Adipocyte (in vitro differentiated cells): ENCODE data around the gene RGS6.

Experiments
- DNase-seq: peaks from one replicate; pipeline ENCODE4 v3.0.0-alpha.2; 2015; ENCODE audit warnings: low read depth
- H3K27me3 ChIP-seq: replicated peaks from 2 replicates; pipeline ENCODE4 v1.7.0; 2013; ENCODE audit warnings: mild to moderate bottlenecking, low read length, moderate library complexity; ENCODE audit not compliant: control insufficient read depth, insufficient read depth
- H3K36me3 ChIP-seq: 2 replicates; pipeline ENCODE4 v1.7.0; 2013; ENCODE audit warnings: low read length, mild to moderate bottlenecking, moderate library complexity; ENCODE audit not compliant: control insufficient read depth, insufficient read depth, severe bottlenecking
- H3K4me1 ChIP-seq: 2 replicates; pipeline ENCODE4 v1.7.0; 2013; ENCODE audit warnings: mild to moderate bottlenecking, low read length, moderate library complexity; ENCODE audit not compliant: control insufficient read depth, insufficient read depth
- H3K4me3 ChIP-seq: 2 replicates; pipeline ENCODE4 v1.7.0; 2013; ENCODE audit warnings: mild to moderate bottlenecking, low read length, moderate library complexity
- H3K9ac ChIP-seq: 2 replicates; pipeline ENCODE4 v1.7.0; 2013; ENCODE audit warnings: mild to moderate bottlenecking, low read length, moderate library complexity
- H3K9me3 ChIP-seq: 2 replicates; pipeline ENCODE4 v1.7.0; 2013; ENCODE audit warnings: mild to moderate bottlenecking, low read length, moderate library complexity; ENCODE audit not compliant: control insufficient read depth

Gene RGS6

DNA sequence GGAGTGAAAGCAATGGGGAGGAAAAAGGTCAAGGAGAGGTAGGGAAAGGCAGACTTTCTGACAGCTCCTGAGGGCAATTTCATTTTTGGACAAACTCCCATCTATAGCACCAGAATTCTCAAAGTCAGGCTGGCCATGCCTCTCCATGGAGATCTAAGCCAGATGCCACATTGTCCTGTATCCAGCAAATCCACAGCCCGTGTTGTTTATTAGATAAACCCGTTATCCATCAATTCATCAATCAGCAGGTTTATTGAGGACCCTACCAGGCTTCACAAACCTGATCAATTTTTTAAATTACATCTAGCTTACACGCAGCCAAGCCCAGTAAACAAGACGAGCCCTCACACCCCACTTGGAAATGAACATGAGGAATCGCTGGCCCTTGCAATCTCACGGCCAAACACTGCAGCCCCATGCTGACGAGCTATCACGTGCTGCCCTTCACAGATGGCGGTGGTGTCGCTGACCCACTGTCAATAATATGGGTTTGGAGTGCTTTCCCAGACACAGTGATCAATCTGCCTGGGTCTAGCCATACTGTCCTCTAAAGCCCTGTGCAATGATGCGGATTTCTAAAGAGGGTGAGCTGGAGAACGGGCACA lies 628.8 kb downstream of the RGS6 start:
- peaks cover 18% of the 10 kb centered on the region for H3K4me1 ChIP-seq
- no peaks in the 10 kb centered on the region for H3K36me3 ChIP-seq
- H3K9me3 ChIP-seq: no peaks in the 10 kb centered on the region
- H3K4me3 ChIP-seq: no peak overlapping the region
- no peak overlapping the region for H3K9ac ChIP-seq
- no peaks in the 10 kb centered on the region for H3K27me3 ChIP-seq
- no peak for DNase-seq

DNA sequence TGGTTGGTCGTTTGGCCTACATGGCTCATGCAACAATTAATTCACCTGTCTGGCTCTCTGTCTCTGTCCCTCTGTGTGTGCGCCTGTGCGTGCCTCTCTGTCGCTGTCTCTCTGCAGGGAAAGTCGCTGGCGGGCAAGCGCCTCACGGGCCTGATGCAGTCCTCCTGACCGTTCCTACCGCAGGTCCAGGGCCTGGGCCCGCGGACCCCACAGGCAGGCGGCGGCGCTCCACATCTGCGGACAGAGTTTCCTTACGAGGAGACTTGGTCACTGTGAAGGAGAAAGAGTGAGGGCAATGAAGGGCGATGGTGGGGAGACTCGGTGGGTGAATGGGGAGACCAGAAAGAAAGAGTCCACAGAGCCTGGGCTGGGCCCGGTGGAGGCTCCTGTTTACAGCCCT lies 630.1 kb downstream of the RGS6 start:
- H3K9ac ChIP-seq: no peak overlapping the region
- no peaks in the 10 kb centered on the region for H3K27me3 ChIP-seq
- H3K4me1 ChIP-seq: peaks cover 18% of the 10 kb centered on the region
- H3K9me3 ChIP-seq: no peaks in the 10 kb centered on the region
- no peak for DNase-seq
- H3K36me3 ChIP-seq: no peaks in the 10 kb centered on the region
- H3K4me3 ChIP-seq: no peak overlapping the region

DNA sequence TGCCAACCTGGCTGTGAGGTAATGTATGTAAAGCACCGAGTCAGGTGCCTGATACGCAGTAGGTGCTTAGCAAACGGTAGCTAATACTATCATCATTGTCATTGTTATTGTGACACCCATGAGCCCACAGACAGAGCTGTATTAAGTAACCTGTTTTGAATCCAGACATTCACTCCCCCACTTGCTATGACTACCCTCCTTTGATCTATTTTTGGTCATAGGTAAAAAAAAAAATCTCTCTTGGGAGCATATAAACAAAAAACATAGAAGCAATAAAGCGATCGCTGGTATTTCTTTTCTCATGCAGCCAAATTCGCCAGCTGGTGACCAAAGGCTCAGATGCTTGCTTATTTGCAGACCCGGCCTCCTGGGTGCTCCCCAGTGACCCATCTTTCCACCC lies 631.4 kb downstream of the RGS6 start:
- no peak for DNase-seq
- H3K4me3 ChIP-seq: no peak overlapping the region
- no peaks in the 10 kb centered on the region for H3K9me3 ChIP-seq
- no peaks in the 10 kb centered on the region for H3K36me3 ChIP-seq
- H3K27me3 ChIP-seq: no peaks in the 10 kb centered on the region
- H3K4me1 ChIP-seq: peaks cover 10% of the 10 kb centered on the region
- no peak overlapping the region for H3K9ac ChIP-seq

DNA sequence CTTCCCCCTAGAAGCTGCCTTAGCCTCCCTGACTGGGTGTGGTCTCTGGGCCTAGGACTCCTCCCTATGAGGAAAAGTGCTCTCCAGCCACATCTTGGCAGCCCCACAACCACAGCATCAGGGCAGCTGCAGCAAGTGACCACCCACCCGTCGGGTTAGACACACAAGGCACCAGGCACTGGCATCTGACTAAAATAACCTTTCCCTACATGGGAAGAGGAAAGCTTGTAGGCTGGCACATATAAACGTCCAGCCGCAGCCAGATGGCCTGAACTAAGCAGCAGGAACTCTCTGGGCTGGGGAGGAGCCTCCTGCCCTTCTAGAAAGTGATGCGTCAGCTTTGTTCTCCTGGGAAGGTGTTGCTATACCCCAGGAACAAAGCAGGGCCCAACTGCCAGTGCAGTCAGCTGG lies 632.9 kb downstream of the RGS6 start:
- Histone ChIP-seq H3K36me3 (no peaks in the 10 kb centered on the region), H3K4me1 (no peaks in the 10 kb centered on the region), H3K9me3 (no peaks in the 10 kb centered on the region)

DNA sequence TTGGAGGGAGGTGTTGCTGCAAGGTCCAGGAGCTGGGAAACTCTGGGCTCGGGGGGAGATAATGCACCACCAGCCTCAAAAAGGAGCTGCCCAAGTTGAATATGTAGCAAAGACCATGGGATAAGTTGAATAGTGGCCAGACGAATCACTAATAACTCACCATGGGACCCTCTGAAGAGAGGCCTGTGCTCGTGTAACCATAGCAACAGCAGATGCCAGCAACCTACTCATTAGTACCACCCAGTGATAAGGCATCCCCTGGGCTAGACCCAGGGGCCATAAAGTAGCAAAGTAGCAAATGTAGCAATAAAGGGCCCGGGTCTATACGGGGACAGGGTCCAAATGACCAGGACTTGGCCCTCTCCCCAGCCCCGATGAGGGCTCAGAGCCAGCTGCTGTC lies 633.7 kb downstream of the RGS6 start:
- H3K36me3 ChIP-seq: no peaks in the 10 kb centered on the region
- no peaks in the 10 kb centered on the region for H3K4me1 ChIP-seq
- DNase-seq: no peak
- H3K27me3 ChIP-seq: no peaks in the 10 kb centered on the region
- H3K4me3 ChIP-seq: no peak overlapping the region
- no peaks in the 10 kb centered on the region for H3K9me3 ChIP-seq
- no peak overlapping the region for H3K9ac ChIP-seq

More for the DNA sequence above, 632.9 kb downstream of the RGS6 start:
- no peak for DNase-seq
- H3K4me3 ChIP-seq: no peak overlapping the region
- no peaks in the 10 kb centered on the region for H3K27me3 ChIP-seq
- no peak overlapping the region for H3K9ac ChIP-seq

DNA sequence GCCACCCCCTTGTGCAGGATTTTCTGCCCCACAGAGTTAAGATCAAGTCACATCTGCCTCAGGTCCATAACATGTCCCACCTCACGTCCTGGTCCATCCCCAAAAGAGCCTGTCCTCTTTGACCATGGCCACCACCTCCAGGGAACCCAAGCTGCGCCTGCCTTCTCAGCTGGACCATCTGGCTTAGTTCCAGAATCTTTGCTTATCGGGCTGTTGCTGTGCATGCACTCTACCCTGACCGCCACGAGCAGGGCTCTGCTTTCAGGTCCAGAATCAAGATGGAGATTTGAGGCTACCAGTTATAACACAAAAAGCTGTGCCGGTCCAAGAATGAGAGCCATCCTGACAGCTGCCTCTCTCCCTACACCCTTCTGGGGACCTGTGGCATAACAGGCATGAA lies 635.0 kb downstream of the RGS6 start:
- Histone ChIP-seq H3K4me1 (no peaks in the 10 kb centered on the region), H3K9me3 (no peaks in the 10 kb centered on the region), H3K4me3 (no peak overlapping the region), H3K36me3 (no peaks in the 10 kb centered on the region), H3K27me3 (no peaks in the 10 kb centered on the region), H3K9ac (no peak overlapping the region)
- no peak for DNase-seq

DNA sequence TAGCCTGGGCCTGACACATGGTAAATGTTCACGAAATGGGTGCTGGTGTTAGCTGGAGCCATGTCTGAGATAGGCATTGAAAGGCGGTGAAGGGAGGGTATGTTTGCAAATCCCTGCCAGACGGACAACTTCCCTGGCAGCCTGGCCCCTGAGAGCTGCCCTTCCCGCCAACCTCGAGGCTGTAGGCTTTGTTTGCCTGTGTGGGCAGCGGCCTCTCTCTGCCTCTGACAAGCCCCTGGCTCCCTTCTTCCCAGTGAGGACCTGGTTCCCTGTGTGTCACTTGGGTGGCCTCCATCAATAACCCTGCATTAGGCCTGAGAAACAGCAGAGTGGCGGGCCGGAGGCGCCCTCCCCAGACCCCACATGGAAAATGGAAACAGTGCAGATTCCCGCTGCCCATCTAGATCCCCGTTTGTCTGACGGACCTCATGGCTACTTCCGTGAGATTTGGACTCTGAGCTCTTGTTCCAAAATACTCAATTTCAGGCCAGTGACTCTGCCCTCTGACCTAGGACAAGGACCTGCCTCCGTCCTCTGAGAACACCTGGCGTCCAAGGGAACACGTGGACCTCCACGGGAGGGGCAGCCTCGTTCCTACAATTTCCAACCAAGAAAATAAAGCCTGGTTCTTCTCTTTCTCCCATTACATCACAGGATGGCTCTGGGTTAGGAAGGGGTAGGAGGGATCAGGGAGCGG lies 636.2 kb downstream of the RGS6 start:
- H3K4me3 ChIP-seq: no peak overlapping the region
- H3K36me3 ChIP-seq: no peaks in the 10 kb centered on the region
- no peak for DNase-seq
- H3K27me3 ChIP-seq: no peaks in the 10 kb centered on the region
- H3K4me1 ChIP-seq: no peaks in the 10 kb centered on the region
- H3K9ac ChIP-seq: no peak overlapping the region
- no peaks in the 10 kb centered on the region for H3K9me3 ChIP-seq

DNA sequence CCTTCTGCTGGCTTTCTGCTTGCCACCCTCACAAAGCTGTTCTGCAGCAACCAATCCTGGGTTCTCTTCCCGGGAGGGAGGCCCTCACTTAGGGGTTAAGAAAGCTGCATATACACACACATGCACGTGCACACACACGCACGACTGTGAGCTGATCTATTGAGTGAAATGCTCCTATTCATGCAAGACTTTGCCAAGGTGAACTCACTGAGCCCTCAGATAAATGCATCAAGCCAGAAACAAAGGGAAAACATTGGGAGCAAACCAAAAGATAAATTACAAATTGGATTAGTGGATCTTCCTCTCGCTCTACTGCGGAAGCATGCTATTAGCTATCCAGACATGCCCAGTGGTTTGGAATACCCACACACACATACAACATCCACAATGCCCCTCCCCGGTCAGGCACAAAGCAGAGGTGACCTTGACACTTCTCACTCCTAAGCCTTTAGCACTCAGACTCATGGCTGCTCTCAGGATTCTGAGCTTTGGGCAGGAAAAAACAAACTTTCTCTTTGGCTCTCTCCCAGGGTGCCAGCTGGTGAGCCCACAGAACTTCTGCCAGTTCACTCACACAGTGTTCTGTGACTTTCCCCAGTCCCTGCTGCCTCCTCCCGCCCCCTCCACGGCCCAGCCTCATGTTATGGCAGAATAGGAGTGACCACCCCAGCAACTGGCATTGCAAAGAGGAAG lies 641.6 kb downstream of the RGS6 start:
- H3K9ac ChIP-seq: no peak overlapping the region
- H3K36me3 ChIP-seq: no peaks in the 10 kb centered on the region
- H3K27me3 ChIP-seq: peaks cover 16% of the 10 kb centered on the region
- H3K9me3 ChIP-seq: no peaks in the 10 kb centered on the region
- no peaks in the 10 kb centered on the region for H3K4me1 ChIP-seq
- DNase-seq: no peak
- no peak overlapping the region for H3K4me3 ChIP-seq

DNA sequence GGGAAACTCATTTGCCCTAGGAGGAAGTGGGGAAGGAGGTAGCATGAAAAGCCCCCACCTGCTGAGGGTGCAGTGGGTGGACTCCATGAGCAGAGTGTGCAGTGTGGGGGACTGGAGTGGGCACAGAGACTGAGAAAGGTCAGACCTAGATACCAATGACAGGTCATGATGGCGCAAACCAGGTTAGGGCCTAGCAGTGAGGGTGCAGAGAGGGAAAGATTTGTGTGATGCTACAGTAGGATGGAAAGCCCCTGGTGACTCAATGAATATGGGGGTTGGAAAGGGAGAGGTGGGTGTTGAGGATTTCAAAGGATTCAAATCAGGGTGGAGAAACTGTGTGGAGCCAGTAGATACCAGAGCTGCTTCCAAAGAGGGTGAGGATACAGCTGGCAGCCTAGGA lies 642.5 kb downstream of the RGS6 start:
- H3K4me1 ChIP-seq: no peaks in the 10 kb centered on the region
- no peak overlapping the region for H3K4me3 ChIP-seq
- no peak for DNase-seq
- H3K27me3 ChIP-seq: peaks cover 16% of the 10 kb centered on the region
- no peak overlapping the region for H3K9ac ChIP-seq
- no peaks in the 10 kb centered on the region for H3K36me3 ChIP-seq
- H3K9me3 ChIP-seq: no peaks in the 10 kb centered on the region

DNA sequence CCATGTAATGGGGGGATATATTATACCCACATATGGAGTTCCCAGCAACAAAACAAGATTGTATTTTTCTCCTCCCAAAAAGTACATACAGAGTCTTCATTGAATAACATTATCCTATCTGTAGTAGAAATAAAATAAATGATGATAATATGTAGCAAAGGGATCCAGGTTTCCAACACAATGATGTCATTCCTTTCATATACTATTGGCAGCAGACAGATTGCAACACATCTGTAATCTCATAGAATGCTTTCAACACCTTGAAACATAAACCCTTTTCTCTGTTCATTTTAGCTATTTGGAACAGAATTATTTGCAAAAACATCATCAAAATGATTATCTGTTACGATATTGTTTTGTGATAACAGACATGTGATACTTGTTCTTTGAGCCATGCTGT lies 644.0 kb downstream of the RGS6 start:
- peaks cover 16% of the 10 kb centered on the region for H3K27me3 ChIP-seq
- no peaks in the 10 kb centered on the region for H3K36me3 ChIP-seq
- no peaks in the 10 kb centered on the region for H3K9me3 ChIP-seq
- H3K4me1 ChIP-seq: no peaks in the 10 kb centered on the region
- peak; percentile 12 for DNase-seq
- no peak overlapping the region for H3K4me3 ChIP-seq
- no peak overlapping the region for H3K9ac ChIP-seq

DNA sequence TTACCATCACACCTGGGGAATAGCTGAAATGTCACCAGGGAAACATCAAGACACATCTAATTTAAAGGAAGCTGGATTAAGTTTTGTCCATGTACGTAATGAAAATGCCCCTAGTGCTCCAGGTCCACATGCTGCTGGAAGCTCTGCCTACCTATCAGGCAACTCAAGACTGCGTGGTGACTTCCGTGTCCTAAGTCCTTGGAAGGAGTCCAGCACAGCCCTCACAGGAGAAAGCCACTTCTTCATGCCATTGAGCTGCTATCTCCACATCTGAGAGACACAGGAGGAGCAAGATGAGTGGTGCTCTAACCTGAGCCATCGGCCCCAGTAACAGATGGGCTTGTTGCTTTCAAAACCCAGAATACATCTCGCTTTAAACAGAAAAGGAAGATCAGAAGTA lies 645.3 kb downstream of the RGS6 start:
- Histone ChIP-seq H3K27me3 (peaks cover 16% of the 10 kb centered on the region), H3K9ac (no peak overlapping the region), H3K36me3 (no peaks in the 10 kb centered on the region), H3K4me3 (no peak overlapping the region), H3K9me3 (no peaks in the 10 kb centered on the region), H3K4me1 (no peaks in the 10 kb centered on the region)
- no peak for DNase-seq
